ENCODE results near the gene GALNT15.

GALNT15 gene, protein sequence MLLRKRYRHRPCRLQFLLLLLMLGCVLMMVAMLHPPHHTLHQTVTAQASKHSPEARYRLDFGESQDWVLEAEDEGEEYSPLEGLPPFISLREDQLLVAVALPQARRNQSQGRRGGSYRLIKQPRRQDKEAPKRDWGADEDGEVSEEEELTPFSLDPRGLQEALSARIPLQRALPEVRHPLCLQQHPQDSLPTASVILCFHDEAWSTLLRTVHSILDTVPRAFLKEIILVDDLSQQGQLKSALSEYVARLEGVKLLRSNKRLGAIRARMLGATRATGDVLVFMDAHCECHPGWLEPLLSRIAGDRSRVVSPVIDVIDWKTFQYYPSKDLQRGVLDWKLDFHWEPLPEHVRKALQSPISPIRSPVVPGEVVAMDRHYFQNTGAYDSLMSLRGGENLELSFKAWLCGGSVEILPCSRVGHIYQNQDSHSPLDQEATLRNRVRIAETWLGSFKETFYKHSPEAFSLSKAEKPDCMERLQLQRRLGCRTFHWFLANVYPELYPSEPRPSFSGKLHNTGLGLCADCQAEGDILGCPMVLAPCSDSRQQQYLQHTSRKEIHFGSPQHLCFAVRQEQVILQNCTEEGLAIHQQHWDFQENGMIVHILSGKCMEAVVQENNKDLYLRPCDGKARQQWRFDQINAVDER

DNA sequence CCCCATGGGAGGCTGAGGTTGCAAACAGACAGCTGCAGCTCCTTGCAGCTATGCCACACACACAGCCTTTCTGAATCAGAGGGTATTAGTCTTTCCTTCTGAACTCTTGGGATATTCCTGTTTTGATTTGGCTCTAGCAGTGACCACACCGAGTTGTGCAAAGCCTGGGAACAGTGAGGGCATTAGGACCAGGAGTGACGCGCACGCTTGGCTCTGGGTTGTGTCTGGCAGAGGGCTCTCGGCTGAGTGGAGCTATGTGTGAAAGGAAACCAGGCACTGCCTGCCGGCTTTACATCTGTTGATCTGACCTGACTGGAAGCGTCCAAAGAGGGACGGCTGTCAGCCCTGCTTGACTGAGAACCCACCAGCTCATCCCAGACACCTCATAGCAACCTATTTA is at the start of gene GALNT15:
GALNT15 (plus strand) TSS at position 292 of the 400 bp plus-strand sequence. CDS start 472 bp downstream, outside the sequence.
- DNase-seq: peak; percentile 84

DNA sequence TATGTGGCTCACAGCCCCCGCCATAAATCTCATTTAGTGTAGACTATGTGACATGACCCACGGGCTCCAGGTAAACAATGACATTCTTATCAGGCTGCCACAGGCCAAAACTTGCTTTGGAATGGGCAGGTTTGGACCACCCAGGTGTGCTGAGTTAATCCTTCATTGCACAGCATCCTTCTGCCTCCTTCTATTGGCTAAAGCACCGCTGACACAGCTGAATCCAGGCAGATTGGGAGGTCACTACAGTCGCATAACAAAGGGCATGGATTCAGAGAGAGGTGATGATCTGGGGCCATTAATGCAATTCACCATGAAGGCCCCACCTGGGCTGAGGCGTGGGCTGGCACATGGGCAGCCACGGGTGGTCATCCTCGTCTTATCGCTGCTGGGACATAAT is 47.8 kb upstream of the GALNT15 start:
- DNase-seq: no peak

DNA sequence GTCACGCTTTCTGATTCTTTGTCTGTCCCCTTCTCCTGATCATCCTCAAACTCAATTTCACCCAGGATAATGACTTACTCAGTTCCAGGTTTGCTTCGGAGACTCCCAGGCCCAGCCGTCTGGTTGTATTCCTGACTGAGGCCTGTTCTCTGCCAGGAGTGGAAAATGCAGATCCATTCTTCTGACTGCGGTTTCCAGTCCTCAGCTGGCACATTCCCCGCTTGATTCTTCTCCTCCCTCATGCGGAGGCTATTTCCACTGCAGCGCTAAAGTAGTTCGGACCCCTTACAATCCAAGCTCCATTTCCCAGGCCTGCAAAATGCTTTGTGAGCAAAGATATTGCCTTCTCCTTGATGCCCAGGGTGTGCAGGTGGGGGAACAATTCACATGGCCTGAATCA is 47.2 kb upstream of the GALNT15 start:
- DNase-seq: no peak

DNA sequence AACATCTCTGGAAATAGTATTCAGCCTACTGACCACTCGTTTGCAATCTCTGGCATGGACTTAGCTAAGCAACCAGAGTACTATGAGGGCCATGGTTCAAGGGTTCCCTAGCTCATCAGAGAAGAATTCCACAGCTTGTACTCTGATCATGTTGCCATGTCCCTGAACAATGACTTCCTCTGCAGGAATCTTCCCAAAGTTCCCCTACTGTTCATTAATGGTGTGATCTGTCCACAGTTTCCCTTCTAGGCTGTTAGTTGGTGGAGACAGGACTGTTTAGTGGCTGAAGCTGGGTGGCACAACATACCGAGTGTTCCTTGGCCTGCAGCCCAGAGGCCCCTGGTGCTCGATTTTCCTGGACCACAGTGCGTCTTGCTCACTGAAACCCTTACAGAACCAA is 44.4 kb upstream of the GALNT15 start:
- DNase-seq: peak; percentile 87

DNA sequence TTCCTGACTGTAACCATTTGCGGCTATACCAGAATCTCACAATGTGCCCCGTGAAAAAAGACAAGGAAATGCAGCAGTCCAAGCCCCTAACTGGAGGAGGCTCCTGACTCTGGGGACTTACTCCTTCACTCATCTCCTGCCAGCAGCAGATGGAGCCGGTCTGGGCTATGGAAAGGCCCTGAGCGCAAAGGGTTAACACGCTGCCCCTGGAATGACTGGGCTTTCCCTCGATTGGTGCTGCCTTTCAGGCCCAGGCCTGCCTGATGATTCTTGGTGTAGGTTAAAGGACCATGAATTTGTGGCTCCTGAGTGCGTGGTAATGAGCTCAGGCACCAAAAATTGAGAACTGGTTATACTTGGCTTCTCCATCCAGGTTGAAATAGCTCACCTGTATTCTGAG is 42.3 kb upstream of the GALNT15 start:
- no peak for DNase-seq

DNA sequence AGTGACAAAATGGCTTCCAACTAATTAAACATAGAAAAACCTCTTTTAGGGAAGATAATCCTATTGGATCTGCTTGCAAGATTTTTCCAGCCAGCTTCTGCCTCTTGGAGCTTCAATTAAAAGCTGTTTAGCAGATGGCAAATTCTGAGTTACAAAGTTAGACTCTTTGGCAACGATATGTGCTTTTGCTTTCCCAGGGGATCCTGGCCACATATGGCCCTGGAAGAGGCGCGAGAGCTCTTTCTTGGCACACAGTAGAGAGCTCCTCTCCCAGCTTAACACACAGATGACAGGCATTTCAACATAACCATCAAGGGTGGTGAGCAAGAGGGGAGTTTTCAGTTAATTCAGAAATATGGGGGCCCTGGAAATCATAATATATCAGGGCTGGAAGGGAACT is 41.6 kb upstream of the GALNT15 start:
- DNase-seq: no peak

DNA sequence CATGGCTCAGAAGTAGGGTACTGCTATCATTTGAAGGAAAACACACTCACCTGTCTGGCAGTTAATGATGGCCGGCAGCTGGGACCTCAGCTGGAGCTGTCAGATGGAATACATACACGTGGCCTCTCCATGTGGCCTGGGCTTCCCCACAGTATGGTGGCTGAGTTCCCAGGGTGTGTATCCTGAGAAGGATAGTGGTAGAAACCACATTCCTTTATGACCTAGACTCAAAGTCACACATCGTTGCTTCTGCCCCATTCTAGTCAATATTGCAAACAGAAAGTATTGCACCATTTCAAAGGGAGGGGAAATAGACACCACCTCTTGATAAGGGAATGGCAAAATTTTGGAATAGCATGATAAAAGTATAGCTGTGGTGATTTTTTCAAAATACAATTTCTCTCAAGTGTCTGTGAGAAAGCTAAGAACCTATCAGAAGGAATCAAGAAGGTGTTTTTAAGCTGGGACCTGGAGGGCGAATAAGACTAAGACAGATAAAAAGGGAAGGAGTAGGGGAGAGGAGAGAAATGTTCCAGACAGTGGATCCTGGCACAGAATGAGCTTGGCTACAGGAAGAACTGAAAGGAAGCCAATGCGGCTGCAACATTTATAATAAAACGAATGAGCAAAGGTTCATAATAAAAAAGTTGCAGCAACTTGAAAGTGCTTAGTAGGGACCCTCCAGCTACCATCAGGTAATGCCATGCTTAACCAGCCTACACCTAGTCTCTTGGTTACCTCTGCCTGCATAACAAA is 40.1 kb upstream of the GALNT15 start:
- no peak for DNase-seq

DNA sequence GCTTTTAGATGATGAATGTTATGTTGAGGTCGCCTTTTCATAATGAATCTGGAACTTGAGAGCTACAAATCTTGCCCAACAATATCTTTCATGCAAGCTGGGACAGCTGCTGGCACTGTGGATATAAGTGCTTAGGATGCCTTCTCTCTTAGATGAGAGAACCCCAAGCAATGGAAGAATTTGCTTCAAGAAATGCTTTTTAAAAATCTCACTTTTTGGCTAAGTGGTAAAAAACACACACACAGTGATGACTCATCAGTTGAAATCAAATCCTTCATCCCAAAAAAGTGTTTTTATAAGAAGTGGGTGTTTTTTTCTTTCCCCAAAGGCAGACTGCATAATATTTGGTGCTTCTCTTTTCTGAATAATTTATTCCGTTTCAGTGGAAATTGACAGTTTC is 38.4 kb upstream of the GALNT15 start:
- no peak for DNase-seq

DNA sequence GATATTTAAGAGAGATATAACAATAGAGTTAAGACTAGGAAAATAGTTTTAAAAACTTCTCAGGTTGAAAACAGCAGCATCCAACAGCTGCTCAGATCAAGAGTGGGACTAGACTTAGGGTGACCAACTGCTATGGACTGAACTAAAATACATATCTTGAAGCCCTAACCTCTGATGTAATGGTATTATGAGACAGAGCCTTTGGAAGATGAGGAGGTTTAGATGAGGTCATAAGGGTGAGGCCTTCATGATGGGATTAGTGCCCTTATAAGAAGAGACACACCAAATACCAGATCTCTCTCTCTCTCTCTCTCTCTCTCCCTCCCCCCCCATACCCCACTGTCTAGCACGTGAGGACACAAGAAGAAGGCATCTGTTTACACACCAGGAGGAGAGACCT is 37.4 kb upstream of the GALNT15 start:
- DNase-seq: no peak

DNA sequence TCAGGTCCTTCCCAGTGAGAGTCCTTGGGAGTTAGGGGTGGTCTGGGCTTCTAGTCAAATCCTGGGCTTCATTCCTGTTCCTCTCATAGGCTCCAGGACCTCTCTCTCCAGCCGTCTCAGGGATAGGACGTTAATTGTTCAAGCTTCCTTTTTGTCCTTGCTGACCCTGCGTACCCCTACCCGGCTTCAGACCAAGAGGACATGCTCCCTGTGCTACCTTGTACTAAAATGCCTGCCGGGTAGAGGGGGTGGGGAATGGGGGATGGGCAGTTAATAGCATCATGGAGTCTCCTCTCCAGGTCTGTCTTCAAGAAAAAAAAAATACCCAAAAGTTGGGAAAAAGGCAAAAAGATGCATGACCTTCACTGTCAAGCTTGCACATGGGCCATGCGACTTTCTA is 36.5 kb upstream of the GALNT15 start:
- no peak for DNase-seq

DNA sequence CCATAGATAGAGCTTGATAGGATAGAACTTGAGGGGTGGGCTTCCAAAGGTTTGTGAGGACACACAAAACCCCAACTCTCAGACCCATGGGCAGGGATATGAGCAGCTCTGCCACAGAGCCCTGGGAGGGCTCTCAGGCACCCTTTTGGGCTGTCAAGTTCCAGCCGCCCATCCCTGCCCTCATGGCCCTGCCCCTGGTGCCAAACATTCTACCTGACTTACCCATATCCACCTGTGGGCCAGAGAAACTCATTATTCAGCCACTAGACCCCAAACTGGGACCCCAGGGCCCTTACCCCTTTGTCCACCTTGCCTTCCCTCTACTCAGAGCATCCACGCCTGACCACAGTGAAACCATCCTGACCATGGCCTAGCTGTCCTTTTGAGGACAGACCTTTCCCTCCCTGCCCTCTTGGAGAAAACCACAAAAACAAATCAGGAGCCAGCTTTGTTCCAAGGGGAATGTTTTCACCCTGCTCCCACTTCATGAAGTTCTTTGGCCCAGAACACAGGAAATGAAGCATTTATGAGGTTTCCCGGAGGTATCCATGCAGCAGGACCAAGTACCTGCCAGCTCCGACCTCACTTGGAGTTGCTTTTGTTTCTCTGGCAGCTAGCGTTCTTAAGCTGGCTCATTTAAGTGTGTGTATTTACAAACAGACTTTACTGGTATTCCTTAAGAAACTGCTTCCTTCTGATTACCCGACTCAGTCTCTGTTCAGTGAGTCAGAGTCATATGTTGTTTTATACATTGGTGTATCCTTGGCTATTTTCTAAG is 34.2 kb upstream of the GALNT15 start:
- DNase-seq: peak; percentile 59

DNA sequence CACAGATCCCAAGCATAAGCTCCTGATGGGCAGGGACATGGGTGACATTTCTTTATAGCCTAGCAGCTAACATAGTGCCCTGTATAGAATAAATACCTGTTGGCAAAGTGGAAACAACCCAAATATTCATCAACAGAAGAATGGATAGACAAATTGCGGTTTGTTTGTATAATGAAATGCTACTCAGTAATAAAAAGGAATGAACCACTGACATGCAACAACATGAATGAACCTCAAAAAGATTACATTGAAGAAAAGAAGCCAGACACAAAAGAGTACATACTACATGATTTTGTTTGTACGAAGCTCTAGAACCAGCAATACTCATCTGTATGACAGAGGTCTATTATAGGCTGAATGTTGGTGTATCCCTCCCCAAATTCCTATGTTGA is 33.6 kb upstream of the GALNT15 start:
- DNase-seq: no peak

DNA sequence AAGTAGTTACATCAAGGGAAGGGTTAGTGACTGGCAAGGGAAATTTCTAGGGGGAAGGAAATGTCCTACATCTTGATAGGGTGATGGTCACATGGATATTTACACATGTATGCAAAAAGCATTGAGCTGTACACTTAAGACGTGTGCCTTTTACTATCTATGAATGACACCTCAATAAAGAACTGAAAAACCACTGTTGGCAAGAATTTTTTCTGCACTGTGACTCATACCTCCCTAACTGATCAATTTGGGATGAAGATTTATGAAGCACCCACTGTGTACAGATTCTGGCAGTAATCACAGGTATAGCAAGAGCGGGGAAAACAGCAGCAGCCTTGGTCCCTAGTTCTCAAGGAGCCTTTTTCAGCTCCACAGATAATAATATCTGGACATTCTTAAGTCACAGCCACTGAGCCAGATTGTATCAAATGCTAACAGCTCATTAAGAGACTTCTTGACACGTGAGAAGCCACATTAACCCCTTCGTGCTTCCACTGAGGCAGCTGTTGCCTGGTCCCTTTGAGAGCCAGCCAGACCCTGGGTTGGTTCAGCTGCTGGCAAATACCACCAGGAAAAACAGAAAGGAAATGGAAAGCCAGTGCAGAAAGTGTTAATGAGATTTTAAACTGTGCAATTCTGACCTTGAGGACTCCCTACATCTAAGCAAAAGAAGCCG is 32.0 kb upstream of the GALNT15 start:
- DNase-seq: no peak

DNA sequence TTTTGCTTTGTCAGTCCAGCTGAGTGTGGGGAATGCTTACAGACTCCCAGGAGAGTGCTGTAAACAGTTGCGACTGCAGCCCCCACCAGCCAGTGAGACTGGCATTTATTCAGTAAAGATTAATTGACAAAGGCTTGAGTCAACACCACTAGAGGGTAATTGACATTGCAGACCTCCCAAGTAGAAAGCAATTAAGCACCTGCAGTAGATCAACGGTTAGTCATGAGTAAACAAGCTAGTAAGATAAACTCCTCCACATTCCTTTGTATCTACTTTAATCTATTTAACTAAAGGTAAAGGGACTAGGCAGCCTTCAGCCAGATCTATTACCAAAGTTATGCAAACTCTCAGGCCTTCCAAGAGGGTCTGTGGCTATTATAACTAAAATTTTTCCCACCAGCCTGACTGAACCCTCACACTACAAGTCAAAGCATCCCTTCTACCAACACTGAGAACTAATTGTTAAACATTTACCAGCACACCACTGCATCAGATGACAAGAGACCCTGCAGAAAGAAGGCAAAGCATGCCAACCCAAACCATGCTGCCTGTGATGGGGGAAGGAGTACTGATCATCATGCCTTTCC is 30.5 kb upstream of the GALNT15 start:
- DNase-seq: peak; percentile 97

DNA sequence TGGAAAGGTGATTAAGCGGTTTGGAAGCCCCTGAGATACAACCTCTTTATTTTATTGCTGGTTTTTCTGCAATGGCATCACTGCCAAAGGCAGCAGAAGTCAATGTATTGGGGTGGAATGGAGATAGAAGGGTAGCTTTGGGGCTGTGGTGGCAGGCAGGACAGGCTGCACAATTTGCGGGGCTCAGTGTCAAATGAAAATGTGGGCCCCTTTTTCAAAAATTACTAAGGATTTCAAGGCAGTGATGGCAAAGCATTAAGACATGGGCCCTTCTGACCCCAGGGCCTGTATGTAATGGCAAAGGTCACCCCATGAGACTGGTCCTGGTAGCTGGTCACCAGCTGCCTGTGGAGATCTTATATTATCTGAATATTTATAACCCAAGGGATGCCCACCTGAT is 29.3 kb upstream of the GALNT15 start:
- DNase-seq: no peak

DNA sequence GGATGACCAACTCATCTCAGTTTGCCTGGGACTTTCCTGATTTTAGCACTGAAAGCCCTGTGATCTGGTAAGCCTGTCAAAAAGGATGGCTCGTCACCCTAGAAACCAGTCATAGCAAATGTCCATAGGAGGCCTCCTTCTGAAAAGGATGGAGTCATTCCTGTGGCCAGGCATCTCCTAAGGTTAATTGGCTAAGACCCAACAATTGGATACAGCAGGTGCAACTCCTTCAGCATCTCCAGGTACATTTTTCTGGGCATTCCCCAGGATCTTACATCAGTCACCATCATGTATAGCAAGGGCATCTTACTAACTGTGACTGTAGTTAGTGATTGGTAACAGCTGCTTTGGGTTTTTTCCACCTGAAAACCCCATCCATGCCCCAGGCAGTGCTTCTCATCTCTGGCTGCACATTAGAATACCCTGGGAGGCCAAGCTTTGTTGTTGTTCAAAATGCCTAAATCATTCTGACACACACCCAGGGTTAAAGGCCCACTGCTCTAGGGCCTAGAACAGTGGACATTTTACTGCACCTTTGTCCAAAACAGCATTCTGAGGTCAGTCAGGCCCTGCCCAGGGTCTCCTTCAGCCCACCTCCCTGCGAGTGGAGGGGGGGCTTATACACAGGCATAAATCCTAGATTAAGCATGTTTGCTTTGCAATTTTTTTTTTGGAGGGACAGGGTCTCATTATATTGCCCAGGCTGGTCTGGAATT is 28.3 kb upstream of the GALNT15 start:
- DNase-seq: no peak

DNA sequence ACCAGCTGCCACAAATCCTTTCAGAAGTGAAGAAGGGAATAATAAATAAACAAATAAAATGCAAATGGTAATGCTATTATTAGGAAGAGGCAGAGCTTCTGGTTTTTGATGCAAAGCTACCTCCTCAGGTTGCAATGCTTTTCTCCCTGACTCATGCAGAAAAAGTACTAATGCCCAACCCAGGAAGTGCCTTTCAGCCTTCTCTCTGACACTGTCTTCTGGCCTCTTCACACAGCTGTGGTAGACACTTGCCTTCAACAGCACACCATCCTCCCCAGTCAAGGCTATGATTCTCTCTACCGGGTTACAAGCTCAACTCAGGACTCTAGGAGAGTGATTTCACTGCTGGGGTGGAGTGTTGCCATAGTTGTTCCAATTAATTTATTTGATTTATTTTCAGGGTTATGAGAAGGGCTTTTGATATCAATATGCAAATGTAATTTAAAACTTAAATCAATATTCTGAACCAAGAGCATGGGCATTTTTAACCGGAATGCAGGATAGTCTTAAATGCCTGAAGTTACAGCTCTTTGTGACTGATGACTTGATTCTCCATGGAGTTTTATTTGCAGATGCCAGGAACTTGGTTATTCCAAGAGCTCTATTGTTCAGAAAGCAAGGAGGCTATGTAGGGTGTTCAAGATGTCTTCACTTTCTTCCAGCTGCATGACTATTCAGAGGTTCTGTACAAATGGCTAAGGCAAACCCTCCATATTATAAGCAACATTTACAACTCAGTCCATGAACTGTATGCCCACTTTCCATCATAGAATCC is 27.1 kb upstream of the GALNT15 start:
- no peak for DNase-seq

DNA sequence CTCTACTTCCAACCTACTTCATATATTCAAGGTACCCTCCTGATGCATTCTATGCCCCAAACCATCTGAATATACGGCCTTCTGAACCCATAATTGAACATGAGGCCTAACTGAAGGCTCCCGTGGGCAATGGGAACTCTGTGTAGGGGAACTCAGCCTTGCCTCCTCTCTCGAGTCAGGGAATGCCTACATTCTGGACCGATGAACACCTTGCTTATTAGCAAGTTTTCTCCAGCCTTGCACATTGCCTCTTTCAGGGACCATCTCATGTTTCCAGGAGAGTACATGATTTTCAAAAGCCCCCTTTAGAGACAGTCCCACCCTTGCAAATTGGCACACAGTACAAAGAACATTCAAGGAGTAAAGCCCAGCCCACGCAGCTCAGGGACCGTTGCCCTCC is 26.3 kb upstream of the GALNT15 start:
- no peak for DNase-seq

DNA sequence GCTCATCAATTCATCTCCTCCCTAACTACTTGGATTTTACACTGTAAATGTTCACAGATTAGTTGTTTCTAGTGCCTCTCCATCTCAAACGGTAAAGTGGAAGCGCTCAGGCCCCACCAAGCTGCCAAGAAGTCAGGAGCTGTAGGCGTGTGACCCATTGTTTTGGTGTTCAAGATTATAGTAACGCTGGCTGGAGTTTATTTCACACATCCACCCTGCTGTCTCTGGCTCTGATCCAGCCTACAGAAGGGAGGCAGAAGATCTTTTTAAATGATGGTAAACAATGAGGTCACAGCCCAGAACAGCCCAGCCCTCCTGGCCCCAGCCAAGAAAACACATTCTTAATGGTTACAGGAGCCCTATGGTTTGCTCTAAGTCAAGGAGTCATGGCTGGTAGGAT is 25.7 kb upstream of the GALNT15 start:
- DNase-seq: peak; percentile 79

DNA sequence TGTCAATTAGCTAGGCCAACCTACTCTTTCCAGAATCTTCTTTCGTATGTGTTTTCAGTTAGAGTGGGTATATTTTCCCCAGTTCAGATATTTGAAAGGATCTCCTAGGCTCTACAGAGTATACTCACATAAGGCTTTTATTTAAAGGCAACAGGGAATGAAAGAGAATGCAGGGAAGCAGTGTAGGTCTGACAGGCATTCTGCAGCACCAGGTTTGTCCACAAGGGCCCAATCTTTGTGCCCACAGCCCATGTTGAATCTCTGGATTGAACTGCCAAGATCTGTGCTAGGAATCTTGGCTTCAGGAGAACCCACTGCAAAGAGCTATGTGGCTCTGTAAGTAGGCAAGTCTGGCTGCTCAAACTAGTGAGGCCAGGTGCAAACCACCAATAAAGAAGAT is 24.2 kb upstream of the GALNT15 start:
- DNase-seq: no peak

DNA sequence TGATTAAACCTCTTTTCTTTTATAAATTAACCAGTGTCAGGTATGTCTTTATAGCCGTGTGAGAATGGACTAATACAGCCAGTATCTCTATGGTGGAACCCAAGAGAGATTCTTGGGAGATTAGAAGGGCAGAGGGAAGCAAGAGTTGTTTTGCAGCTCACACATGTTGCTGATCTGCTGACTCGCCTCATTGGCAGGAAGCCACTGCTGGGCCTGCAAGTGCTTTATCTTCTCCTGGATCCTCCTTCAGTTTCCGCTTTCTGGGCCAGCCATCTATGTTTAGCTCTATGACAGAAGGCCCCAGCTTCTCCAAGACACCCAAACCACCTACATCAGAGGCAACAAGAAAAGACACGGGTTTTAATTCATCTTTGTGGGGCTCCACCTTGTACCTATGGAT is 23.4 kb upstream of the GALNT15 start:
- DNase-seq: peak; percentile 21

All from kidney glomerular epithelial cell (primary cell).